Keratinocyte (primary cell): Measurements from ENCODE around the gene ERBB4. TPM values are rescaled to one million over a fixed set of nuclear protein-coding genes. Genes with fewer than 3 reads are reported as not detected.

Source experiments
- DNase-seq: peaks from one replicate; pipeline ENCODE4 v3.0.0-alpha.2; 2011; ENCODE audit warnings: low read depth, missing footprints, low spot score
- FAIRE-seq: peaks from 2 replicates; lab custom pipeline; 2011; peaks lifted over from hg19 to GRCh38; lab: Jason Lieb, UNC
- H2AFZ ChIP-seq: 2 replicates; pipeline ENCODE4 v1.6.0; 2012; ENCODE audit warnings: low read length, control low read depth, inconsistent platforms; ENCODE audit not compliant: control insufficient read depth
- H3K27ac ChIP-seq: 2 replicates; pipeline ENCODE4 v1.5.1; 2011; ENCODE audit warnings: low read length; ENCODE audit not compliant: control insufficient read depth, insufficient read depth
- H3K27me3 ChIP-seq: 3 replicates; pipeline ENCODE4 v1.6.0; 2011; ENCODE audit warnings: low read length; ENCODE audit not compliant: control insufficient read depth, insufficient read depth; ENCODE audit errors: extremely low read depth
- H3K36me3 ChIP-seq, 2 experiments: 2 replicates in 1 of 2; 3 replicates in 1 of 2; pipeline ENCODE4 v1.5.1; 2011; ENCODE audit warnings: low read length in 2 of 2, mild to moderate bottlenecking in 1 of 2; ENCODE audit not compliant: control insufficient read depth in 2 of 2, insufficient read depth in 2 of 2; ENCODE audit errors: extremely low read depth in 1 of 2
- H3K4me1 ChIP-seq: 3 replicates; pipeline ENCODE4 v1.5.1; 2011; ENCODE audit warnings: low read length; ENCODE audit not compliant: control insufficient read depth, insufficient read depth; ENCODE audit errors: extremely low read depth
- H3K4me2 ChIP-seq: 3 replicates; pipeline ENCODE4 v1.6.0; 2011; ENCODE audit warnings: low read depth, low read length; ENCODE audit not compliant: control insufficient read depth, insufficient read depth; ENCODE audit errors: extremely low read depth
- H3K4me3 ChIP-seq, 3 experiments: fragments of 200-600 bp in 1 of 3; sonication (generic) in 1 of 3; 2 replicates in 2 of 3; 3 replicates in 1 of 3; pipeline ENCODE4 v1.5.1; 2011 to 2016; ENCODE audit warnings: low read length in 3 of 3, mild to moderate bottlenecking in 3 of 3, control low read depth in 2 of 3, inconsistent platforms in 1 of 3, low read depth in 1 of 3, mixed read lengths in 1 of 3, mixed run types in 1 of 3, moderate library complexity in 1 of 3; ENCODE audit not compliant: control insufficient read depth in 2 of 3, insufficient read depth in 2 of 3; ENCODE audit errors: extremely low read depth in 1 of 3
- H3K79me2 ChIP-seq: 2 replicates; pipeline ENCODE4 v1.6.0; 2012; ENCODE audit warnings: low read length; ENCODE audit not compliant: control insufficient read depth, insufficient read depth
- H3K9ac ChIP-seq: 3 replicates; pipeline ENCODE4 v1.6.0; 2011; ENCODE audit warnings: low read length; ENCODE audit not compliant: control insufficient read depth, insufficient read depth; ENCODE audit errors: extremely low read depth
- H3K9me1 ChIP-seq: 3 replicates; pipeline ENCODE4 v1.6.0; 2011; ENCODE audit warnings: low read length; ENCODE audit not compliant: control insufficient read depth, insufficient read depth; ENCODE audit errors: extremely low read depth
- H3K9me3 ChIP-seq: 2 replicates; pipeline ENCODE4 v1.5.1; 2012; ENCODE audit warnings: low read depth, low read length; ENCODE audit not compliant: control insufficient read depth
- H4K20me1 ChIP-seq: 3 replicates; pipeline ENCODE4 v1.6.0; 2011; ENCODE audit warnings: low read length; ENCODE audit not compliant: control insufficient read depth, insufficient read depth; ENCODE audit errors: extremely low read depth
- CTCF ChIP-seq, 3 experiments: IDR thresholded peaks in 1 of 3; conservative IDR thresholded peaks in 1 of 3; optimal IDR thresholded peaks in 1 of 3; 2 replicates in 2 of 3; 3 replicates in 1 of 3; pipeline versions ENCODE3 to v1.5.1; 2011; ENCODE audit warnings: low read length in 3 of 3, mild to moderate bottlenecking in 3 of 3, moderate library complexity in 2 of 3, control low read depth in 1 of 3, inconsistent platforms in 1 of 3; ENCODE audit not compliant: insufficient read depth in 2 of 3; ENCODE audit errors: extremely low read depth in 1 of 3
- EZH2 ChIP-seq: IDR thresholded peaks from one replicate; pipeline ENCODE4 v1.6.1; 2012; ENCODE audit warnings: inconsistent platforms, mild to moderate bottlenecking, low read length, moderate library complexity
- dilution Hi-C: fragments of 300-500 bp; cut with MboI; formaldehyde crosslinking; loops from one replicate; pipeline ENCODE4 v1.7.0; 2020; ENCODE audit warnings: low sequenced_read_pairs; ENCODE audit not compliant: extremely low pct_ligation_motif_present
- polyA plus RNA-seq, 5 experiments: library from polyadenylated mRNA; depleted of rRNA in 3 of 5; stranded (reverse) in 3 of 5; stranded (forward) in 1 of 5; unstranded in 1 of 5; fragments of >200 nt; gene quantifications; 1 replicate in 1 of 5; 2 replicates in 3 of 5; 3 replicates in 1 of 5; pipeline versions ENCODE4 v1.2.1 to v1.2.3, GENCODE V29; 2011 to 2012; ENCODE audit warnings: missing spikeins in 2 of 5, low read depth in 1 of 5, low replicate concordance in 1 of 5

The ERBB4 gene
- polyA plus RNA-seq, 1 donor (not counting 4 experiments of a cell fraction or from before 2014, with no cell fraction given), result 0.01 TPM

GRCh38 chr2:211468877-211469663 lies 1069.5 kb downstream of the ERBB4 start:
- Histone ChIP-seq H4K20me1 (no peaks in the 10 kb centered on the region), H3K4me2 (no peak overlapping the region), H3K27me3 (no peaks in the 10 kb centered on the region), H3K9me1 (no peaks in the 10 kb centered on the region), H3K4me3 (no peak overlapping the region), H3K4me1 (no peaks in the 10 kb centered on the region), H3K27ac (no peak overlapping the region), H2AFZ (no peak overlapping the region), H3K79me2 (no peaks in the 10 kb centered on the region), H3K9ac (no peak overlapping the region), H3K9me3 (no peaks in the 10 kb centered on the region), H3K36me3 (no peaks in the 10 kb centered on the region)
- TF ChIP-seq CTCF (optimal IDR thresholded peaks at IDR 0.05 in 1 of 3, IDR thresholded peaks at IDR 0.05 in 1 of 3, conservative IDR thresholded peaks at IDR 0.05 in 1 of 3; ENCODE audit: extremely low read depth in 1 of 3, insufficient read depth in 2 of 3, low read length in 3 of 3), result no peak
- TF ChIP-seq EZH2, result no peak
- DNase-seq (no peak), FAIRE-seq (no peak)
- dilution Hi-C loops, result no loop called here

GRCh38 chr2:211468217-211468616 lies 1070.4 kb downstream of the ERBB4 start:
- H3K79me2 ChIP-seq, result no peaks in the 10 kb centered on the region
- DNase-seq (no peak), FAIRE-seq (no peak)
- H3K36me3 ChIP-seq, result no peaks in the 10 kb centered on the region
- dilution Hi-C loops, result no loop called here
- no peak overlapping the region for H2AFZ ChIP-seq
- TF ChIP-seq CTCF (optimal IDR thresholded peaks at IDR 0.05 in 1 of 3, IDR thresholded peaks at IDR 0.05 in 1 of 3, conservative IDR thresholded peaks at IDR 0.05 in 1 of 3; ENCODE audit: extremely low read depth in 1 of 3, insufficient read depth in 2 of 3, low read length in 3 of 3), result no peak
- TF ChIP-seq EZH2, result no peak
- H3K27ac ChIP-seq, result no peak overlapping the region
- H3K4me1 ChIP-seq, result no peaks in the 10 kb centered on the region
- no peaks in the 10 kb centered on the region for H3K9me3 ChIP-seq
- no peak overlapping the region for H3K4me3 ChIP-seq
- no peak overlapping the region for H3K9ac ChIP-seq
- no peaks in the 10 kb centered on the region for H3K9me1 ChIP-seq
- no peak overlapping the region for H3K4me2 ChIP-seq
- H3K27me3 ChIP-seq, result no peaks in the 10 kb centered on the region
- H4K20me1 ChIP-seq, result no peaks in the 10 kb centered on the region
